NCI-H345 treated with DMSO at 0.1 percent for 48 hours (cell line): ENCODE data around the gene ZNF674.
"Not testable (repeated sequence)": the region's sequence is repeated elsewhere in the genome, so short reads cannot be mapped to it uniquely, and the experiment has no call there.

Experiments used
- DNase-seq: peaks from one replicate; lab custom pipeline; 2025; ENCODE audit not compliant: unreplicated experiment; lab: John Stamatoyannopoulos, UW

Gene ZNF674

GRCh38 chrX:46571423-46572339 lies 26.5 kb upstream of the ZNF674 start:
- DNase-seq: no peak

DNA sequence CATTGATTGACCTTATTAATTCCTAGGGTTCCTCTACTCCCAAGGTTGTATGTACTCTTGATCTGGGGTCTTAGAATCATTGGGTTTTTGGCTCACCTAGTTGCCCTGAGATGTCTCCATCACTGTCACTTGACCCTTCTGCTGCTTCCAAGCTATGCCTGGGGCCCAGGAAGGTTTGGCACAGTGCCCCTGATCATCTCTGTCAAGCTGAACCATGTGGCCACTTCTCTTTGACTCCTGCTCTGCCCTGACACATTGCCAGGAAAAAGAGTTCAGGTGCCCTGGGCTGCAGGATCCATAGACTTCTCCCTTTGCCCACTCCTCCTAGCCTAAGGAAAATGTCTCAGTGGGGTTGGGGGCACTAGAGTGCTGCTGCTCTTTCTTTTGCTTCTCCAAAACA lies 24.4 kb upstream of the ZNF674 start:
- DNase-seq: no peak

- no peak for DNase-seq
Measured at GRCh38 chrX:46567388-46567787, 22.2 kb upstream of the ZNF674 start.

DNA sequence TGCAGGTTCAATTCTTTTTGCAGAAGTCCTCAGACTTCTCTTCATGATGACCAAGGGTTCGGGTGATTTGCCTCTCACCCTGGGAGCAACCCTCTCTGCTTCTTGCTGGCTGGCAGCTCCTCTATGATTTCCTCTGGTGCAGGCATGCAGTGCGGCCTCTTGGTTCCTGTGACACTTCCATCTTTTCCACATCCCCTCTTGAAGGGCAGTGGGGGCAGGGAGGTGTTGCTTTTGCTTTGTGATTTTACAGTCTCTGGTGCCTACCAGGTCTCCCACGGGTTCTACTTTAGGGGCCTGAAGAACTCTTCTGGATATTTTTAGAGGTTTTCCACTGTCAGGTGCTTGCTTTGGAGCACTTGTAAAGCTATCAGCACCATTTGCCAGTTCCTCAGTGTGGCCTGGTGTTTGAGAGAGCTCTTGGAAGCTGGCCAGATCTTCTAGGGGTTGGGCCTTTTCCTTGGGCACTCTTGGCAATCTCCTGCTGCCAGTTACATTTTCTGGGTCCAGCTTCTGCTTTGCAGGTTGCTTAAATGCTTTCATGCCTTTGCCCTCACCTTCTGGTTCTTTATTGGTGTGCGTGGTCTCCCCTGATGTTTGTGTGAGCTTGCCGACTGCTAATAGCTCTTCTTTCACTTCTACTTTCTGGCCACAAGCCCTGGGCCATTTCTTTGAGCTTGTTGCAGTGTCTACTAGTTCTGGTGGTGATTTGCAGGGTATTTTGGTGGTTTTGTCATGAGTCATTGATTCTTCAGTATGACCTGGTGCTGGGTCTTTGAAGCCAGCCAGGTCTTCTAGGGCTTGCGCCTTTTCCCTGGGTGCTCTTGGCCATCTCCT lies 16.8 kb upstream of the ZNF674 start:
- no peak for DNase-seq

DNA sequence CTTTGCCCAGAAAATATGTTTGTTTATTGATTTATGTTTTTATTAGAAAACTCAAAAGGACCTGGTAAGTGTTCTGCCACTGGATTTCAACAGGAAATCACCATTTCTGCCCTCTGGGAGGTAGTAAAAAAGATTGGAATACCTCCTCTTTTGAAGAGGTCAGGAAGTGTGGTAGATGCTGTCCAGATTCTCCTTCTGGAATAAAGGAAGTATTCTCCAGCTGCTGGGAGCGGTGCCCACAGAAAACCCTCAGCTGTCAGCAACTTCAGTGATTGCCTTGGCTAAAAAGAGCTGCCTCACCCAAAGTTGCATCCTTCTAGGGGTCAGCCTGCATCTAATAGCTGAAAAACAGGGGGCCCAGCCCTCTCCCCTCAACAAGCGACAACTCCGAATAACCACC lies 13.8 kb upstream of the ZNF674 start:
- DNase-seq: no peak

DNA sequence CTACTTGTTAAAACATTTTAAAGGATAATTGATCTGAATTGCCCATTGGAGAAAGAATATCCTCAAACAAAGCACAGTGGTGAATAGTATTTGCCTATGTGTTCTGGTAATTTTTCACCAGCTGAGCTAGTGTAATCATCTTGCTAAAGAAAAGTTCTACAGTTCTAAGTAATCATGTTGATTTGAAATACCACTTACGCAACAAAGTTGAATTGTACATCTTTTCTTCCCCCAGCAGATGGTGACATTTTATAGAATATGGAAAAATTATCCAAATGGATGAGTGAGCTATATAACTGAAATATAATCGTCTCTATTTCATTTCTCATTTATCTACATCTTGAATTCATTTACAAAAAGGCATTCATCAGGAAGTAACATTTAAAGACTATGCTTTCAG lies 9.7 kb upstream of the ZNF674 start:
- no peak for DNase-seq

DNA sequence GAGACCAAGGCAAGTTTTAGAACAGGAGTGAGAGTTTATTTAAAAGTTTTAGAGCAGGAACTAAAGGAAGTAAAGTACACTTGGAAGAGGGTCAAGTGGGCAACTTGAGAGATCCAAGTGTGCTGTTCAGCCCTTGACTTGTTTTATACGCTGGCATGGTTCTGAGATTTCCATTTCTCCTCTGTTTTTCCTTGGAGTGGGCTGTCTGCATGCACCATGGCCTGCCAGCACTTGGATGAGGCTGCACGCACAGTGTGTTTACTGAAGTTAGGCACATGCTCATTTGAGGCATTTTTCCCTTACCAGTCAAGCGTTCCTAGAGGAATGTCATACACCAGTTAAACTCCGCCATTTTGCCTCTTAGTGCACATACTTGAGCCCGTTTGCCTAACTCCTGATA lies 8.7 kb upstream of the ZNF674 start:
- no peak for DNase-seq

GRCh38 chrX:46551494-46552128 lies 6.4 kb upstream of the ZNF674 start:
- DNase-seq: no peak

- DNase-seq: no peak
Measured at GRCh38 chrX:46549914-46550313, 4.7 kb upstream of the ZNF674 start.

GRCh38 chrX:46547857-46548256 lies 2.6 kb upstream of the ZNF674 start:
- no peak for DNase-seq

GRCh38 chrX:46544527-46544926 lies 694 bp downstream of the ZNF674 start:
- not testable (repeated sequence) for DNase-seq

DNA sequence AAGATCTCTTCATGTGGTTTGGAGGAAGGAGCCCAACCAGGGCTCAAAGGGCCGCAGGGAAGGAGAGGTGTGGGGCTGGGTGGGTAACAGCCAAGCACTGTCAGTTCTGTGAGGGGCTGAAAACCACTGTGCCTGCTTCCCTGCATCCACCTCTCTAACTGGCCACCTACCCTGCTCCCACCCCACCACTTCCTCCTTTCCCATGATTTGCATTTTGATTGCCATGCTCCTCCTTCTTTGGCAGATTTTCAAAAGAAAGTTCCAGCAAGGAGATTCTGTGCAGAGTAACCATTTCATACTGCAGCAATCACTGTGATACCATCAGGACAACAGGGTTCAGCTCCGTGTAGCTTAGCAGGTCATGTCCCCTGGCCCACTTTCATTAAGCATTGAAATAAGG lies 1.8 kb downstream of the ZNF674 start:
- no peak for DNase-seq

DNA sequence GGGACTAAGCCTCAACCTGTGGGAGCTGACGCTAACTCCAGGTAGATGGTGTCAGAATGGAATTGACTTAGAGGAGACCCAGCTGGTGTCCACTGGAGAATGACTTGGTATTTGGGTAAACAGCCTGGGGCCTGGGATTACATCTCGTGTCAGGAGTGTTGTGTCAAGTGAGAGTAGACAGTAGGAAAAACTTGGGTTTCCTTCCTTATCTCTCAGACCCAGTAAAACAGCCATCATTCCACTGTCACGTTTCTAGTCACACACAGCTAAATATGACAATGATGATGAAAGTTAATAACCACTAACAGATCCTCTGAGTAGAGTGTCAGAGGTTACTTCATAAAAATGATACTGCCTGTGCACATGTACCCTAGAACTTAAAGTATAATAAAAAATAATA lies 13.8 kb downstream of the ZNF674 start:
- DNase-seq: no peak

DNA sequence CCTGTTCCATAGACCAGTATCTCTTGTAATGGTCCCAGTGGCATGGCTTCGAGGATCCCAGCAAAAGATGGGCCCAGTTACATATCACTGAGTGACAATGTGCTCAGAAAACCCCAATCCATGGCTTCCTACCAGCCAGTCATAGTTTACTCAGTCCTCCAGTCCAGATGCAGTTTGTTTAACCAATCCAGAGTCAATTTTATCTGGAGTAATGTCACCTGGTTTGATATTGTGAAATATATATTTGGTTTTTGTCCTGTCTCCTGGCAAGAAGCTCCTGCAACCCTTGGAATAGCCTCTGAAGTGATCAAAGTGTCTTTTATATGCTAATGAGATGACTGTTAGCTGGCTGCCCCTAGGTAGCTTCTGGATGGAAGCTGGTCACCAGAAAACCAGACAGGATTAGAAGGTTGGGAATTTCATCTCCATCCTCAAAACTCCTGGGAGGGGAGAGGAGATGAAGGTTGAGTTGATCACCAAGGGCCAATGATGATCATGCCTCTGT lies 14.8 kb downstream of the ZNF674 start:
- DNase-seq: not testable (repeated sequence)

DNA sequence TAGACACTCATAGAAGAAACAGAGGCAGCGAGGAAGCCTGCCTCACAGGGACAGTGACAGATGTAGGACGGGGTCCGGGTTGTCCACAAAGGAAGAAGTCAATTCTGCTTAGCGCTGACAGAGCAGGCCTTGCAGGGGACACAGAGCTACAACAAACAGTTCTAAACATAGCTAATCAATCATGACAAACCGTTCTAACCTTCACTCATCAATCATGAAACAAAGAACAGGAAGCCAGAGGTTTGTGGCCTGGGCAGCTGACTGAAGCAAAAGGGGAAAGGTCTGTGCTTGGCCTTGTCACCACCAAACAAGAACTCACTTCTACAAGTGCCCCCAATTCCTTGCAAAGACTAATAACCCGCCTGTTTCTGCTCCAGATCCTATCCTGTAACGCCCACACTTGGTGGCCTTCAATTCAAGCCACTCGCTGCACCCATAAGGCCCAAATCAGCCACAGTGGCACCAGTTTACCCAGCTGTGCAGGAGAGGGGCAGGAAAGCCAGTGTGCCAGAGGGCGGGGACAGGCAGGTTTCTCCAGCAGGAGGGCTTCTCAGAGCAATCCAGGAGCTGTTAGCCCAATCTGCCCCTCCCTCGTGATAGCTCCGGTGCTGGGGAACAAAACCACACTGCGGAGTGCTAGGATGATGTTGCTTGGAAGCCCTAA lies 15.3 kb downstream of the ZNF674 start:
- DNase-seq: not testable (repeated sequence)

DNA sequence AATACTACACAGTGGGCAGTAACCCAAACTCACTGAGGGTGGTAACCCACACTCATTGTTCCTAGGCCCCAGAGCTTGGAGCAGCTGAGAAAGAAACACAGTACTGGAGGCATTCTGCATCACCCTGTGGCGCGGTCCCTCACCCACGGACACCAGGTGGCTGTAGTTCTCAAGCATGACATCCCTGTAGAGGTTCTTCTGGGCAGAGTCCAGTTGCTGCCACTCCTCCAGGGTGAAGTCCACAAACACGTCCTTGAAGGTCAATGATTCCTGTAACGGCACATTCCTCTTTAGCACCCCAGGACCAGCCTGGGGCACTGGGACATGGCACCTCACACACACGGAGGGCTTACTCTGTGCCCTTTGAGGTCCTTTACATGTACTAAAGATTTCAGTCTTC lies 16.6 kb downstream of the ZNF674 start:
- DNase-seq: not testable (repeated sequence)

DNA sequence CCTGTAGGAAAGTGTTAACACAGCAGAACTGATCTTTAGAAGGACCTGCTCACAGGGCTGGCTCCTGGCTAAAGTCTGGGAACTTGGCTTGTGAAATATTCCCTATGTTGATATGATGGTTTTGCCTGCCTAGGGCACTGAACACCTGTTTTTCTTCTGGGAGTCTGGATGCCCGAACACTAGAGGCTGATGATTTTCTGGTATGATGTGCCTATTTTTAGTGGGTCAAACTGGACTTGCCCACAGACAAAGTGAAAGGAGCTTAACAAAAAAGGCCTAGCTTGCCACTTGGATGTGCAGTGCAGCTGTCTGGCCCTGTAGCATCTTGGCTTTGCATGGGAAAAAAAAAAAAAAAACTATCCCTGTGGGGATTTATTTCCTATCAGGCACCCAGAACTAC lies 39.1 kb downstream of the ZNF674 start:
- no peak for DNase-seq

DNA sequence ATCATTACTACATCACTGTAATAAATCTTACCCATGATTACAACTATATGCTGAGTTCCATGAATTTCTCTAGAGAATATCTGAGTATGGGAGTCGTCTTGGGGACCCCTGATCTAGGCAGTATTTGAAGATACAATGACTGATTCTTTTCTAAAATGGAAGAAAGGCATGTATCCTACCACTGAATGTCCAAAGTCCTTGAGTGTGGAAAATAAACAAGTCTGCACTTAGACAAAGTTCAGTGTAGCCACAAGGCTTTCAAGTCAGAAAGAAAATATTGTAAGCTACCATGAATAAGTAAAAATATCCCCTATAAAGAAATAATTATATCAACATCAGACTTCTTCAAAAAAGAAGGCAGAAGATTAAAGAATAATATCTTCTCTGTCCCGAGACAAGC lies 42.4 kb downstream of the ZNF674 start:
- DNase-seq: no peak

DNA sequence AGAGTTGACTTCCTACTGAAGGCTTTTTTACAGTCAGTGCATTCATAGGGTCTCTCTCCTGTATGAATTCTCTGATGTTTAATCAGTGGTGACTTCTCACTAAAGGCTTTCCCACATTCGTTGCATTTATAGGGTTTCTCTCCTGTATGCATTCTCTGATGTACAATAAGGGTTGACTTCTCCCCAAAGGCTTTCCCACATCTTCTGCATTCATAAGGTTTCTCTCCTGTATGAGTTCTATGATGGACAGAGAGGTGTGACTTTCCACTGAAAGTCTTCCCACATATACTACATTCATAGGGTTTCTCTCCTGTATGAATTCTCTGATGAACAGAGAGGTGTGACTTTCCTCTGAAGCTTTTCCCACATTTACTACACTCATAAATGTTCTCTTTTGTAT lies 45.2 kb downstream of the ZNF674 start:
- DNase-seq: no peak

DNA sequence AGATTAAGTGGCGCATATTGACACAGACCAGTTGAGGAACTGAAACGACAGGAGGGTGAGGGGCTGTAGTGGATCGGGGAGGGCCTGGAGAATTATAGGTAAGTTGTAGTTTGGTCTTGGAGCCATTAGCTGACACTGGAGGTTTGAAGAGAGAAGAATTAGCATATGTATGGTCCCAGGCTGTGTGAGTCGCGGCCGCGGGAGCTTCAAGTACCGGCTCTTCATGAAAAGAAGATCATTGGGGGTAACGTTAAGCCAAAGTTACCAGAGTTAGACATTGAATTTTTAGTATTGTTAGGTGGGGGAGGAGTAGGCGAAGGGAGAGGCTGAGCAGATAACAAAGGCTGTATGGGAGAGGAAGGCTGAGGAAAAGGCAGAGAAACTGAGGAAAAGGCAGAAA lies 56.5 kb downstream of the ZNF674 start:
- DNase-seq: no peak

GRCh38 chrX:46485897-46486296 lies 59.3 kb downstream of the ZNF674 start:
- no peak for DNase-seq
